ENCODE data around the gene SPATA2.

DNA sequence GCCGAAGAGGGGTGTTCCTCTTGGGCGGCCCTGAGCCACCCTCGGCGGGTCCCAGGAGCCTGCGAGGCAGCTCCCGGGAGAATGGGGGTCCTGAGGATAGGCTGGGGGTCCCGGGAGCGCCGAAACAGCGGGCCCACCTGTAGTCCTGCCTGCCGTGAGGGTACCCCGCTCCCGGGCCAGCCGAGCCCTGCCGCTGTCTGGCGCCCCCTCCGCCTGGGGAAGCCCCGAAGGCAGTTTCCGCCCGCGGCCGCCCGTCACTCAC lies 280 bp downstream of the SPATA2 start:
- TF ChIP-seq EZH2 (IDR thresholded peaks at IDR 0.05; ENCODE audit: insufficient read depth, poor library complexity, severe bottlenecking), result no peak
- no peak for TF ChIP-seq EZH2phosphoT487 (IDR thresholded peaks at IDR 0.05; ENCODE audit: insufficient read depth, low read depth)

Measured in GM23248 (cell line).